H1 (cell line): ENCODE data around the gene RTF1. TPM values are rescaled to one million over a fixed set of nuclear protein-coding genes. Genes with fewer than 3 reads are reported as not detected.
A peak's percentile ranks its signal among the peaks of the same experiment; 100 is the strongest.

ENCODE experiments used
- CTCF ChIA-PET: fragments of 300-600 bp; sonication (Branson Sonifier 250); formaldehyde crosslinking; loops from one replicate; lab custom pipeline; 2021; ENCODE audit not compliant: partially characterized antibody; lab: Charles Lee
- POLR2A ChIA-PET: fragments of 300-600 bp; sonication (Branson Sonifier 250); formaldehyde crosslinking; loops from one replicate; lab custom pipeline; 2021; ENCODE audit warnings: inconsistent platforms; ENCODE audit not compliant: partially characterized antibody; lab: Charles Lee
- DNase-seq, 2 experiments: peaks; one replicate each; pipeline versions ENCODE4 v3.0.0 to v3.0.0-alpha.2; 2010 to 2022; ENCODE audit warnings: low spot score in 2 of 2, low read depth in 1 of 2, mixed read lengths in 1 of 2
- FAIRE-seq: peaks from 2 replicates; lab custom pipeline; 2011; peaks lifted over from hg19 to GRCh38; lab: Jason Lieb, UNC
- H2AFZ ChIP-seq: 2 replicates; pipeline ENCODE4 v1.8.1; 2012; ENCODE audit warnings: low read length, inconsistent platforms
- H2AK5ac ChIP-seq: 2 replicates; pipeline ENCODE4 v1.6.1; 2013; ENCODE audit warnings: low read depth, low read length
- H2BK120ac ChIP-seq: replicated peaks from 2 replicates; pipeline ENCODE3; 2013; ENCODE audit warnings: low read depth, low read length, inconsistent platforms
- H2BK12ac ChIP-seq: 2 replicates; pipeline ENCODE4 v1.6.1; 2013; ENCODE audit warnings: low read depth, low read length
- H2BK15ac ChIP-seq: 2 replicates; pipeline ENCODE4 v1.6.1; 2013; ENCODE audit warnings: low read length
- H2BK20ac ChIP-seq: 2 replicates; pipeline ENCODE4 v1.6.1; 2013; ENCODE audit warnings: low read length
- H2BK5ac ChIP-seq: 2 replicates; pipeline ENCODE4 v1.6.1; 2013; ENCODE audit warnings: low read depth, low read length
- H3K14ac ChIP-seq: 2 replicates; pipeline ENCODE4 v1.6.1; 2013; ENCODE audit warnings: inconsistent platforms; ENCODE audit not compliant: insufficient read length
- H3K18ac ChIP-seq: 2 replicates; pipeline ENCODE4 v1.6.1; 2013; ENCODE audit warnings: low read length; ENCODE audit errors: extremely low read depth
- H3K23ac ChIP-seq: 2 replicates; pipeline ENCODE4 v1.6.1; 2013; ENCODE audit warnings: inconsistent platforms; ENCODE audit not compliant: insufficient read length
- H3K23me2 ChIP-seq: 2 replicates; pipeline ENCODE4 v1.6.1; 2013; ENCODE audit warnings: low read depth, low read length
- H3K27ac ChIP-seq: 2 replicates; pipeline ENCODE4 v1.6.1; 2011; ENCODE audit warnings: low read depth, low read length, inconsistent platforms
- H3K27me3 ChIP-seq, 4 experiments: replicated peaks in 1 of 4; 1 replicate in 1 of 4; 2 replicates in 3 of 4; pipeline versions ENCODE4 v1.6.1 to v1.8.1; 2011 to 2013; ENCODE audit warnings: low read length in 3 of 4, mild to moderate bottlenecking in 3 of 4, inconsistent platforms in 2 of 4, mixed read lengths in 2 of 4, moderate library complexity in 1 of 4; ENCODE audit not compliant: control insufficient read depth in 3 of 4, insufficient read depth in 3 of 4; ENCODE audit errors: extremely low read depth in 1 of 4
- H3K36me3 ChIP-seq, 4 experiments: 2 replicates each; pipeline versions ENCODE4 v1.6.1 to v1.8.1; 2011 to 2013; ENCODE audit warnings: mild to moderate bottlenecking in 4 of 4, low read length in 3 of 4, moderate library complexity in 2 of 4, control low read depth in 1 of 4, inconsistent platforms in 1 of 4; ENCODE audit not compliant: insufficient read depth in 4 of 4, control insufficient read depth in 2 of 4
- H3K4ac ChIP-seq: replicated peaks from 2 replicates; pipeline ENCODE3; 2013; ENCODE audit warnings: low read length, low read depth, mixed read lengths, inconsistent platforms; ENCODE audit not compliant: insufficient read length
- H3K4me1 ChIP-seq, 4 experiments: replicated peaks in 1 of 4; 1 replicate in 1 of 4; 2 replicates in 3 of 4; pipeline versions ENCODE4 v1.6.1 to v1.8.1; 2011 to 2013; ENCODE audit warnings: low read length in 3 of 4, inconsistent platforms in 2 of 4, mixed read lengths in 1 of 4; ENCODE audit not compliant: insufficient read depth in 4 of 4, control insufficient read depth in 3 of 4
- H3K4me2 ChIP-seq, 2 experiments: 2 replicates each; pipeline versions ENCODE4 v1.6.1 to v1.8.1; 2011 to 2013; ENCODE audit warnings: low read depth in 2 of 2, low read length in 2 of 2, control low read depth in 1 of 2, inconsistent platforms in 1 of 2, mild to moderate bottlenecking in 1 of 2; ENCODE audit not compliant: insufficient read depth in 1 of 2
- H3K4me3 ChIP-seq, 4 experiments: fragments of 200-600, 300-600 bp in 1 of 4; sonication (generic), shearing (Covaris generic), sonication (Bioruptor Twin) in 1 of 4; 2 replicates each; pipeline versions ENCODE4 v1.5.1 to v1.8.1; 2011 to 2016; ENCODE audit warnings: low read length in 4 of 4, low read depth in 3 of 4, control low read depth in 2 of 4, inconsistent platforms in 2 of 4, mild to moderate bottlenecking in 2 of 4, mixed read lengths in 1 of 4, moderate library complexity in 1 of 4; ENCODE audit not compliant: insufficient read depth in 2 of 4; ENCODE audit errors: extremely low read depth in 1 of 4
- H3K56ac ChIP-seq: replicated peaks from 2 replicates; pipeline ENCODE3; 2013; ENCODE audit warnings: low read depth, mild to moderate bottlenecking, mixed read lengths, low read length, inconsistent platforms; ENCODE audit not compliant: insufficient read length
- H3K79me1 ChIP-seq: 2 replicates; pipeline ENCODE4 v1.6.1; 2013; ENCODE audit warnings: low read depth, low read length, control low read depth
- H3K79me2 ChIP-seq, 2 experiments: 2 replicates each; pipeline versions ENCODE4 v1.6.1 to v1.8.1; 2012 to 2013; ENCODE audit warnings: low read length in 2 of 2, mild to moderate bottlenecking in 2 of 2, inconsistent platforms in 1 of 2; ENCODE audit not compliant: insufficient read depth in 2 of 2, control insufficient read depth in 1 of 2
- H3K9ac ChIP-seq, 4 experiments: replicated peaks in 1 of 4; 1 replicate in 1 of 4; 2 replicates in 3 of 4; pipeline versions ENCODE4 v1.6.1 to v1.8.1; 2011 to 2013; ENCODE audit warnings: low read depth in 3 of 4, low read length in 3 of 4, control low read depth in 2 of 4, mild to moderate bottlenecking in 2 of 4, moderate library complexity in 2 of 4, inconsistent platforms in 1 of 4; ENCODE audit errors: extremely low read depth in 1 of 4
- H3K9me3 ChIP-seq, 2 experiments: 2 replicates each; pipeline versions ENCODE4 v1.6.1 to v1.8.1; 2012 to 2013; ENCODE audit warnings: mild to moderate bottlenecking in 2 of 2, moderate library complexity in 2 of 2, control low read depth in 1 of 2, inconsistent platforms in 1 of 2, low read depth in 1 of 2, low read length in 1 of 2, mixed read lengths in 1 of 2; ENCODE audit not compliant: insufficient read depth in 2 of 2
- H4K20me1 ChIP-seq, 2 experiments: replicated peaks in 1 of 2; 2 replicates each; pipeline versions ENCODE3 to v1.8.1; 2011 to 2013; ENCODE audit warnings: inconsistent platforms in 2 of 2, low read length in 2 of 2, mild to moderate bottlenecking in 1 of 2; ENCODE audit not compliant: insufficient read depth in 2 of 2, control insufficient read depth in 1 of 2
- H4K5ac ChIP-seq: 2 replicates; pipeline ENCODE4 v1.6.1; 2013; ENCODE audit warnings: low read length, low read depth, mixed read lengths, inconsistent platforms; ENCODE audit not compliant: insufficient read length
- H4K8ac ChIP-seq: 2 replicates; pipeline ENCODE4 v1.8.0; 2013; ENCODE audit warnings: mild to moderate bottlenecking, moderate library complexity, low read length, inconsistent platforms; ENCODE audit not compliant: insufficient read depth; ENCODE audit errors: extremely low read depth
- H4K91ac ChIP-seq: replicated peaks from 2 replicates; pipeline ENCODE3; 2013; ENCODE audit warnings: low read length, mixed read lengths, inconsistent platforms; ENCODE audit not compliant: insufficient read length
- ASH2L ChIP-seq: fragments of 200-600, 300-600 bp; sonication (generic); IDR thresholded peaks from one replicate; pipeline ENCODE4 v1.7.1; 2017; ENCODE audit warnings: low read length
- CHD2 ChIP-seq: IDR thresholded peaks from 2 replicates; pipeline ENCODE4 v1.6.1; 2012; ENCODE audit warnings: low read length, improper control_type of control experiment
- KDM4A ChIP-seq: IDR thresholded peaks from one replicate; pipeline ENCODE4 v1.7.1; 2012; ENCODE audit warnings: low read depth, mild to moderate bottlenecking, moderate library complexity, low read length, inconsistent platforms; ENCODE audit not compliant: severe bottlenecking
- RXRA ChIP-seq: IDR thresholded peaks from 2 replicates; pipeline ENCODE4 v1.6.1; 2011; ENCODE audit warnings: low read depth, mild to moderate bottlenecking, low read length, moderate library complexity; ENCODE audit not compliant: insufficient read depth
- TAF1 ChIP-seq: IDR thresholded peaks from 2 replicates; pipeline ENCODE4 v1.6.1; 2011; ENCODE audit warnings: mild to moderate bottlenecking, low read depth, low read length
- TEAD4 ChIP-seq: IDR thresholded peaks from 2 replicates; pipeline ENCODE4 v1.6.1; 2012; ENCODE audit warnings: low read depth, low read length, inconsistent platforms, mixed read lengths
- WGBS, 2 experiments: shearing (Covaris generic) in 1 of 2; methylation state at CpG; one replicate each; pipeline versions ENCODE4 v1.1.6 to v1.1.7; 2013 to 2015; ENCODE audit warnings: low lambda C conversion rate in 2 of 2, mixed read lengths in 2 of 2, inconsistent platforms in 1 of 2, low coverage in 1 of 2, missing lambda C conversion rate in 1 of 2; ENCODE audit not compliant: insufficient replicate concordance in 2 of 2, insufficient coverage in 1 of 2, insufficient read length in 1 of 2; ENCODE audit errors: extremely low coverage in 1 of 2, missing lambda C conversion rate in 1 of 2; 5-methylcytosine and 5-hydroxymethylcytosine counted together
- long read RNA-seq, 2 experiments: library from RNA in 1 of 2; library from capped mRNA in 1 of 2; stranded (forward); transcript quantifications; one replicate each; pipeline ENCODE4 v2.0.0, GENCODE V29; 2021; ENCODE audit warnings: inconsistent platforms in 1 of 2
- polyA minus RNA-seq, 3 experiments: library from RNA; depleted of rRNA, polyadenylated mRNA; stranded (reverse); fragments of >200 nt; gene quantifications; 1 replicate in 2 of 3; 2 replicates in 1 of 3; pipeline ENCODE4 v1.2.3, GENCODE V29; 2011
- polyA plus RNA-seq, 7 experiments: library from polyadenylated mRNA; depleted of rRNA in 3 of 7; stranded (reverse) in 5 of 7; unstranded in 2 of 7; fragments of >200 nt in 5 of 7; fragments of 200-250 nt in 2 of 7; gene quantifications; 1 replicate in 5 of 7; 2 replicates in 1 of 7; 4 replicates in 1 of 7; pipeline versions ENCODE4 v1.2.1 to v1.2.3, GENCODE V29; 2011 to 2013; ENCODE audit warnings: missing spikeins in 2 of 7, mixed read lengths in 2 of 7
- total RNA-seq: library from RNA; stranded (reverse); fragmentation: NEBNext Ultra II Directional; extraction: Animal tissue kit (Norgen Biotek cat#: 25700); gene quantifications from 2 replicates; pipeline ENCODE4 v1.2.1, GENCODE V29; 2021
- TF ChIP-seq, protein P1 (sequence below): IDR thresholded peaks from 2 replicates; pipeline ENCODE4 v1.6.1; 2012; ENCODE audit warnings: low read length, inconsistent platforms

Gene RTF1
- 47.7 and 57.8 TPM in 2 replicates for total RNA-seq
- 18.6 and 22.6 TPM in 2 replicates for polyA plus RNA-seq (2011; rRNA removed)
- polyA plus RNA-seq (2011; cell fraction: cytosol; rRNA removed) = 29.4 TPM
- 12.4 TPM for polyA plus RNA-seq (2011; cell fraction: nucleus; rRNA removed)
- polyA plus RNA-seq (2012, experiment 1 of 2) = 35.5 to 40.8 TPM (median 38.1 TPM) in 4 replicates
- polyA plus RNA-seq (2012, experiment 2 of 2) = 5.1 TPM
- 48.1 TPM for polyA plus RNA-seq (2013, experiment 1 of 2)
- polyA plus RNA-seq (2013, experiment 2 of 2) = 50.1 TPM
- polyA minus RNA-seq (2011; rRNA and poly(A)+ RNA removed) = 22.5 and 23.1 TPM in 2 replicates
- polyA minus RNA-seq (2011; cell fraction: cytosol; rRNA and poly(A)+ RNA removed) = 22.0 TPM
- polyA minus RNA-seq (2011; cell fraction: nucleus; rRNA and poly(A)+ RNA removed) = 11.6 TPM
- long read RNA-seq, experiment 1, partial matches to known transcripts = 6 of 33 reads
- long read RNA-seq, experiment 1, other reads (novel, unspliced or antisense) = 27 of 33 reads
- long read RNA-seq, experiment 2, full-length matches to known transcripts = 1 of 32 reads
- long read RNA-seq, experiment 2, partial matches to known transcripts = 19 of 32 reads
- long read RNA-seq, experiment 2, other reads (novel, unspliced or antisense) = 12 of 32 reads

DNA sequence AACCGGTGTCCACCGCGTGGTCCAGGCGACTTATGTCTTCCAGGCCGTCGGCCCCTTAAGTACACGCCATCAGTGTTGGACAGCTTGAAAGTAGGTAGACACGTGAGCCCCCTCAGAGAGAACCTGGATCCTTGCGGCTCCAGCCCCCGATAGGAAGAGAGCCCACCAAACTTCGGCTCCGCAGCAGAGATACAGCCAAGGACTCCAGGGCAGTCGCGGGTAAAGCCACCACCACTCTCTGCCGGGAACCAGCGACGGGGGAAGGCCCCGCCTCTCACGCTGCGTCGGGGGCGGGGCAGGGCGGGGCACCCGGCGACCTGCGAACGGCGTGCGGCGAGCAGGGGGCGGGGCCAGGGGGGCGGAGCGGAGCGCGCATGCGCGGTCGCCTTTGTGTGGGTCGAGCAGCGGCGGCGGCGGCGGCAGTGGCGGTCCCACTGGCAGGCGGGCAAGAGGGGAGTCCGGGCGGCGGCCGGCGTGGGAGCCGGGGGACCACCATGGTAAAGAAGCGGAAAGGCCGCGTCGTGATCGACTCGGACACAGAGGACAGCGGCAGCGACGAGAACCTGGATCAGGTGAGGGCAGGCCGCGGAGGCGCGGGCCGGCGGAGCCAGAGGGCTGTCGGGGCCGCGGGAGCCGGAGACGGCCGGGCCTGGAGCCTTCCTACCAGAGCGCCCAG, at the start of gene RTF1:
TSS of gene RTF1 (plus strand) at position 354 of the 676 bp plus-strand sequence. CDS start at position 375, 21 bp downstream.
- peak; percentile 72 to 100 for DNase-seq
- peak within 1 kb of the TSS; percentile 68; the same call in 1 of the 2 replicates for H2BK12ac ChIP-seq
- H3K23ac ChIP-seq = no peak within 1 kb of the TSS
- CTCF ChIA-PET = interaction anchor here (1.2 kb wide), 1 partner anchor 13 kb away, joined by 3 read pairs; no protein-coding TSS in a partner anchor
- no peak within 1 kb of the TSS for H4K91ac ChIP-seq
- H3K4me3 ChIP-seq = peak within 1 kb of the TSS; percentile 74 to 95 (median 84)
- H2AFZ ChIP-seq = peak within 1 kb of the TSS; percentile 9; the same call in 1 of the 2 replicates
- H3K23me2 ChIP-seq = peaks cover 12% of the 10 kb centered on the region
- peak within 1 kb of the TSS; percentile 91 for H4K8ac ChIP-seq
- no peaks in the 10 kb centered on the region for H3K9me3 ChIP-seq
- no peaks in the 10 kb centered on the region for H3K4me1 ChIP-seq
- peaks cover 4 to 17% of the 10 kb centered on the region in 2 experiments for H4K20me1 ChIP-seq
- H3K27ac ChIP-seq = peak within 1 kb of the TSS; percentile 48; the same call in 1 of the 2 replicates
- no peak within 1 kb of the TSS for H3K14ac ChIP-seq
- H2BK5ac ChIP-seq = 0 out of 2 replicates have a peak within 1 kb of the TSS, but pooled peaks have one; percentile 66
- peaks cover 3 to 52% of the 10 kb centered on the region in 2 experiments for H3K79me2 ChIP-seq
- no peaks in the 10 kb centered on the region for H3K36me3 ChIP-seq
- peak within 1 kb of the TSS; percentile 82 for H4K5ac ChIP-seq
- peak within 1 kb of the TSS; percentile 75 to 77 for H3K4me2 ChIP-seq
- H3K18ac ChIP-seq = peak within 1 kb of the TSS; percentile 71
- no peak within 1 kb of the TSS for H2BK120ac ChIP-seq
- peak within 1 kb of the TSS; percentile 21 for H3K4ac ChIP-seq
- H3K9ac ChIP-seq = peak within 1 kb of the TSS; percentile 87 to 98 (median 93)
- POLR2A ChIA-PET = interaction anchor here (0.6 to 1.7 kb wide), 3 partner anchors 13 to 143 kb away, joined by 3 to 4 read pairs (median 3); no protein-coding TSS in a partner anchor
- H3K27me3 ChIP-seq = no peaks in the 10 kb centered on the region
- FAIRE-seq = no peak
- peak within 1 kb of the TSS; percentile 86 for H3K56ac ChIP-seq
- H3K79me1 ChIP-seq = 0 out of 2 replicates have a peak, but pooled peaks cover 2% of the 10 kb centered on the region
- 0 out of 2 replicates have a peak within 1 kb of the TSS, but pooled peaks have one; percentile 53 for H2AK5ac ChIP-seq
- no peak within 1 kb of the TSS for H2BK20ac ChIP-seq
- H2BK15ac ChIP-seq = no peak within 1 kb of the TSS
- WGBS, 2 experiments = 1% methylated on average over 44 of the region's 74 CpGs; no CpG with 5 or more reads in 1 of the 2 experiments
- TF ChIP-seq KDM4A = peak; percentile 91
- no peak for TF ChIP-seq TEAD4
- no peak for TF ChIP-seq RXRA
- TF ChIP-seq, protein P1, sequence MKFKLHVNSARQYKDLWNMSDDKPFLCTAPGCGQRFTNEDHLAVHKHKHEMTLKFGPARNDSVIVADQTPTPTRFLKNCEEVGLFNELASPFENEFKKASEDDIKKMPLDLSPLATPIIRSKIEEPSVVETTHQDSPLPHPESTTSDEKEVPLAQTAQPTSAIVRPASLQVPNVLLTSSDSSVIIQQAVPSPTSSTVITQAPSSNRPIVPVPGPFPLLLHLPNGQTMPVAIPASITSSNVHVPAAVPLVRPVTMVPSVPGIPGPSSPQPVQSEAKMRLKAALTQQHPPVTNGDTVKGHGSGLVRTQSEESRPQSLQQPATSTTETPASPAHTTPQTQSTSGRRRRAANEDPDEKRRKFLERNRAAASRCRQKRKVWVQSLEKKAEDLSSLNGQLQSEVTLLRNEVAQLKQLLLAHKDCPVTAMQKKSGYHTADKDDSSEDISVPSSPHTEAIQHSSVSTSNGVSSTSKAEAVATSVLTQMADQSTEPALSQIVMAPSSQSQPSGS = no peak
- TF ChIP-seq TAF1 = peak; percentile 82
- TF ChIP-seq CHD2 = no peak
- peak; percentile 55 for TF ChIP-seq ASH2L
